Measurements from ENCODE around the gene CDH4.

Gene CDH4

GRCh38 chr20:61830241-61830930 is 578.3 kb downstream of the CDH4 start:
- no peak overlapping the region for H3K4me2 ChIP-seq (ENCODE audit: low read length)
- no peak overlapping the region for H3K4ac ChIP-seq (ENCODE audit: low read depth, low read length)
- H2BK5ac ChIP-seq (ENCODE audit: low read length), result no peak overlapping the region
- no peak overlapping the region for H3K23ac ChIP-seq (ENCODE audit: low read length)
- no CpG with 5 or more reads among the region's 30 CpGs for WGBS (ENCODE audit: extremely low coverage, insufficient coverage, low lambda C conversion rate)
- H4K8ac ChIP-seq (ENCODE audit: low read depth, low read length), result no peak overlapping the region
- H2AK5ac ChIP-seq (ENCODE audit: low read length), result no peak overlapping the region
- H3K56ac ChIP-seq (ENCODE audit: low read length), result no peak overlapping the region
- no peaks in the 10 kb centered on the region for H3K27me3 ChIP-seq (ENCODE audit: insufficient read depth, low read length, poor library complexity)
- no peak overlapping the region for H2BK15ac ChIP-seq (replicated peaks; ENCODE audit: low read depth)
- H3K27ac ChIP-seq (ENCODE audit: low read depth, low read length), result no peak overlapping the region
- H3K4me1 ChIP-seq (ENCODE audit: control insufficient read depth, low read depth, low read length), result no peaks in the 10 kb centered on the region
- H4K5ac ChIP-seq (ENCODE audit: low read length), result no peak overlapping the region
- H2BK120ac ChIP-seq (ENCODE audit: low read depth, low read length), result no peak overlapping the region
- H3K36me3 ChIP-seq (ENCODE audit: control insufficient read depth, insufficient read depth, low read length), result no peaks in the 10 kb centered on the region
- no peaks in the 10 kb centered on the region for H3K79me1 ChIP-seq (ENCODE audit: low read length)
- H3K4me3 ChIP-seq (ENCODE audit: low read length), result no peak overlapping the region
- H3K18ac ChIP-seq (ENCODE audit: low read length), result no peak overlapping the region
- no peak overlapping the region for H3K9ac ChIP-seq (ENCODE audit: low read length)
- no peak for DNase-seq
- no peaks in the 10 kb centered on the region for H3K79me2 ChIP-seq (ENCODE audit: control insufficient read depth, insufficient read depth, low read length)

- Histone ChIP-seq H3K36me3 (ENCODE audit: control insufficient read depth, insufficient read depth, low read length) (no peaks in the 10 kb centered on the region), H3K4me1 (ENCODE audit: control insufficient read depth, low read depth, low read length) (no peaks in the 10 kb centered on the region), H3K56ac (ENCODE audit: low read length) (no peak overlapping the region), H2BK120ac (ENCODE audit: low read depth, low read length) (no peak overlapping the region), H3K18ac (ENCODE audit: low read length) (no peak overlapping the region), H3K9ac (ENCODE audit: low read length) (no peak overlapping the region), H2AK5ac (ENCODE audit: low read length) (no peak overlapping the region), H3K4me2 (ENCODE audit: low read length) (no peak overlapping the region), H3K27ac (ENCODE audit: low read depth, low read length) (no peak overlapping the region), H2BK5ac (ENCODE audit: low read length) (no peak overlapping the region), H3K4me3 (ENCODE audit: low read length) (no peak overlapping the region), H3K79me1 (ENCODE audit: low read length) (no peaks in the 10 kb centered on the region), H4K8ac (ENCODE audit: low read depth, low read length) (no peak overlapping the region), H3K27me3 (ENCODE audit: insufficient read depth, low read length, poor library complexity) (no peaks in the 10 kb centered on the region), H2BK15ac (replicated peaks; ENCODE audit: low read depth) (no peak overlapping the region), H3K4ac (ENCODE audit: low read depth, low read length) (no peak overlapping the region), H3K79me2 (ENCODE audit: control insufficient read depth, insufficient read depth, low read length) (no peaks in the 10 kb centered on the region), H4K5ac (ENCODE audit: low read length) (no peak overlapping the region), H3K23ac (ENCODE audit: low read length) (no peak overlapping the region)
- no CpG with 5 or more reads among the region's 8 CpGs for WGBS (ENCODE audit: extremely low coverage, insufficient coverage, low lambda C conversion rate)
- DNase-seq, result no peak
Measured at GRCh38 chr20:61830991-61831390, 578.9 kb downstream of the CDH4 start.

- Histone ChIP-seq H2AK5ac (ENCODE audit: low read length) (no peak overlapping the region), H3K4me1 (ENCODE audit: control insufficient read depth, low read depth, low read length) (no peaks in the 10 kb centered on the region), H3K79me2 (ENCODE audit: control insufficient read depth, insufficient read depth, low read length) (no peaks in the 10 kb centered on the region), H3K9ac (ENCODE audit: low read length) (no peak overlapping the region), H3K27ac (ENCODE audit: low read depth, low read length) (no peak overlapping the region), H2BK5ac (ENCODE audit: low read length) (no peak overlapping the region), H2BK15ac (replicated peaks; ENCODE audit: low read depth) (no peak overlapping the region), H3K23ac (ENCODE audit: low read length) (no peak overlapping the region), H3K36me3 (ENCODE audit: control insufficient read depth, insufficient read depth, low read length) (no peaks in the 10 kb centered on the region), H2BK120ac (ENCODE audit: low read depth, low read length) (no peak overlapping the region), H4K8ac (ENCODE audit: low read depth, low read length) (no peak overlapping the region), H3K56ac (ENCODE audit: low read length) (no peak overlapping the region), H3K27me3 (ENCODE audit: insufficient read depth, low read length, poor library complexity) (no peaks in the 10 kb centered on the region), H3K18ac (ENCODE audit: low read length) (no peak overlapping the region), H3K4ac (ENCODE audit: low read depth, low read length) (no peak overlapping the region), H4K5ac (ENCODE audit: low read length) (no peak overlapping the region), H3K79me1 (ENCODE audit: low read length) (no peaks in the 10 kb centered on the region), H3K4me2 (ENCODE audit: low read length) (no peak overlapping the region), H3K4me3 (ENCODE audit: low read length) (no peak overlapping the region)
- no CpG with 5 or more reads among the region's 2 CpGs for WGBS (ENCODE audit: extremely low coverage, insufficient coverage, low lambda C conversion rate)
- no peak for DNase-seq
Measured at GRCh38 chr20:61832181-61832580, 580.1 kb downstream of the CDH4 start.

GRCh38 chr20:61833807-61834610 is 581.9 kb downstream of the CDH4 start:
- Histone ChIP-seq H3K36me3 (ENCODE audit: control insufficient read depth, insufficient read depth, low read length) (no peaks in the 10 kb centered on the region), H3K9ac (ENCODE audit: low read length) (no peak overlapping the region), H3K18ac (ENCODE audit: low read length) (no peak overlapping the region), H3K4me3 (ENCODE audit: low read length) (no peak overlapping the region), H3K23ac (ENCODE audit: low read length) (no peak overlapping the region), H3K4me1 (ENCODE audit: control insufficient read depth, low read depth, low read length) (no peaks in the 10 kb centered on the region), H3K27me3 (ENCODE audit: insufficient read depth, low read length, poor library complexity) (no peaks in the 10 kb centered on the region), H3K79me2 (ENCODE audit: control insufficient read depth, insufficient read depth, low read length) (no peaks in the 10 kb centered on the region), H2BK15ac (replicated peaks; ENCODE audit: low read depth) (no peak overlapping the region), H2BK120ac (ENCODE audit: low read depth, low read length) (no peak overlapping the region), H2AK5ac (ENCODE audit: low read length) (no peak overlapping the region), H3K27ac (ENCODE audit: low read depth, low read length) (no peak overlapping the region), H3K4ac (ENCODE audit: low read depth, low read length) (no peak overlapping the region), H4K5ac (ENCODE audit: low read length) (no peak overlapping the region), H2BK5ac (ENCODE audit: low read length) (no peak overlapping the region), H3K4me2 (ENCODE audit: low read length) (no peak overlapping the region), H4K8ac (ENCODE audit: low read depth, low read length) (no peak overlapping the region), H3K79me1 (ENCODE audit: low read length) (no peaks in the 10 kb centered on the region), H3K56ac (ENCODE audit: low read length) (no peak overlapping the region)
- no CpG with 5 or more reads among the region's 14 CpGs for WGBS (ENCODE audit: extremely low coverage, insufficient coverage, low lambda C conversion rate)
- no peak for DNase-seq

- no peak overlapping the region for H3K9ac ChIP-seq (ENCODE audit: low read length)
- H3K79me2 ChIP-seq (ENCODE audit: control insufficient read depth, insufficient read depth, low read length), result no peaks in the 10 kb centered on the region
- H3K79me1 ChIP-seq (ENCODE audit: low read length), result no peaks in the 10 kb centered on the region
- no peak overlapping the region for H3K18ac ChIP-seq (ENCODE audit: low read length)
- no peak overlapping the region for H4K8ac ChIP-seq (ENCODE audit: low read depth, low read length)
- no peak overlapping the region for H2BK5ac ChIP-seq (ENCODE audit: low read length)
- no peaks in the 10 kb centered on the region for H3K4me1 ChIP-seq (ENCODE audit: control insufficient read depth, low read depth, low read length)
- no peak overlapping the region for H3K4ac ChIP-seq (ENCODE audit: low read depth, low read length)
- DNase-seq, result no peak
- H3K4me2 ChIP-seq (ENCODE audit: low read length), result no peak overlapping the region
- H3K27ac ChIP-seq (ENCODE audit: low read depth, low read length), result no peak overlapping the region
- no peak overlapping the region for H2BK120ac ChIP-seq (ENCODE audit: low read depth, low read length)
- no peak overlapping the region for H3K4me3 ChIP-seq (ENCODE audit: low read length)
- H2BK15ac ChIP-seq (replicated peaks; ENCODE audit: low read depth), result no peak overlapping the region
- no peak overlapping the region for H2AK5ac ChIP-seq (ENCODE audit: low read length)
- no peaks in the 10 kb centered on the region for H3K36me3 ChIP-seq (ENCODE audit: control insufficient read depth, insufficient read depth, low read length)
- no peak overlapping the region for H3K56ac ChIP-seq (ENCODE audit: low read length)
- H3K23ac ChIP-seq (ENCODE audit: low read length), result no peak overlapping the region
- H3K27me3 ChIP-seq (ENCODE audit: insufficient read depth, low read length, poor library complexity), result no peaks in the 10 kb centered on the region
- WGBS (ENCODE audit: extremely low coverage, insufficient coverage, low lambda C conversion rate), result no CpG with 5 or more reads among the region's 7 CpGs
- H4K5ac ChIP-seq (ENCODE audit: low read length), result no peak overlapping the region
Measured at GRCh38 chr20:61835301-61835700, 583.2 kb downstream of the CDH4 start.

Measured in mesendoderm (in vitro differentiated cells).